GM19468 (cell line): ENCODE measurements around the gene FFAR4.

ENCODE experiments used
- ATAC-seq: cut with Tn5 transposase; IDR thresholded peaks from one replicate; pipeline ENCODE4 v1.9.1; 2021; ENCODE audit warnings: mild to moderate bottlenecking, moderate library complexity, moderate number of reproducible peaks; ENCODE audit not compliant: unreplicated experiment; ENCODE audit errors: extremely low read depth

Gene FFAR4

DNA sequence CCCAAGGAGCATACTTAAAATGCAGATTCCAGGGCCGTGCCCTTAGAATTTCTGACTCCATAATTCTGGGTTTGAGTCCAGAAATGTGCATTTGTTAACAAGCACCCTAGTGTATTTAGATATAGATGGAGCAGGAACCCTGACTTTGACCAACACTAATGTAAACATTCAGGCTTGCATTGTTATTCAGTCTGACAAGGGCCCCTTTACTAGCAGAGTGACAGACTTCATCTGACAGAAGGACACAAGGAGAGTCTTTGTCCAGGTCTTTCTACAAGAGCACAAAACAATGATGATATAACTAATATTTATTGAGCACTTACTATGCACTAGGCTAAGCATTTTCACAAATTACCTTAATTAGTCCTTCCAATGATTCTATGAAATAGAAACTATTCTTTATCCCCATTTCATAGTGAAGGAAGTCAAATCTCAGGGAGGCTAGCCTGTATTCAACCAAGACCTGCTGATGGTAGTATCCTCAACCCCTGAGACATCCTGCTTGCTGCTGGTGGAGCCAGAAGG is 30.7 kb downstream of the FFAR4 start:
- no peak for ATAC-seq

DNA sequence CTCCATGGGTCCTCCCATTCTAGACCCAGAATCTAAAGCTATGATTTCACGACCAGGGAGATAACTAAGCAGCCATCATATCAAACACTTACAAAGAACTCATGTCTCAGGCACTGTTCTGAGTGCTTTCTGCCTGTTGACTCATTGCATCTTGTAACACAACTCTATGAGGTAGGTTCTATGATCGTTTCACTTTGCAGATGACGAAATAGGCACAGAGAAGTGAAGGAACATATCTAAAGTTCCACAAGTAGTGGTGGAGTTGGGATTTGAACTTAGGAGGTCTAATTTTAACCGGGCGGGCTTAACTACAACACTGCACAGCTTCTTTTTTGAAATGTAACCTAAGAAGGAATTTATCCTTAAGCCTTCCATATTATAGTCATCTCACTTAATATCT is 31.7 kb downstream of the FFAR4 start:
- ATAC-seq = no peak

DNA sequence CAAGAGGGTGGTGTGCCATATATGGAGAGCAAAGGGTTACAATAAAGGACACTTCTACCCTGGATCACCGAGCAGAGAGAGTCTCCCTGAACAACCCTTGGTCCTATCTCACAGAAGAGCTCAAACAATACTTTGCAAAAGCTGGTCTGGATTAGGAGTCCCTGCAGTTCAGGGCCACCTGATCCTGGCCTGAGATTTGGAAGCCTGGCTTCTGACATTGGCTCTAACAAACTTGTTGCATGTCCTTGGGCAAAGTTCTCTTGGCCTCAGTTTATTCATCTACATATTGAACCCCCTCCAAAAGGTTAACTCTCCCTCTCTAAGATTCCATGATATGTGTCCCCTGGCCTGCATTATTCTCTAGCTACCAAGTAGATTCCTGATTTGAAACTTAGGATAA is 32.9 kb downstream of the FFAR4 start:
- no peak for ATAC-seq

DNA sequence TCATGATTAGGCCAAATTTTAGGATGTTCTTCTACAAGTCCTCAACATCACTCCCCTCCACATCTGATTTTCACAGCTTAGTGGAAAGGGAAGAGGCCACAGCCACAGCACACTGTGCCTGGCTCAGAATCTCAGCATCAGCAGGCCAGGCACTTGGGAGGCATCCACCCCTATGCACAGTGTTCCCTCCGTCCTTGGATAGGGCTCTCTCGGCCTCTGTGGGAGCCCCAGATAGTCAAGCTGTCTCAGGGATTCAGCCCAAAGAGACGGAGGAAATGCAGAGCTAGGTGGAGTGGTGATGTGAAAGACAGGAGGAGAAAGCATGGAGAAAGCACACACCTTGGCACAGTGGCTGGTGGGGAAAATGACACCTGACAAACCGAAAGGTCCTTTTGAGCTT is 33.3 kb downstream of the FFAR4 start:
- ATAC-seq = no peak

DNA sequence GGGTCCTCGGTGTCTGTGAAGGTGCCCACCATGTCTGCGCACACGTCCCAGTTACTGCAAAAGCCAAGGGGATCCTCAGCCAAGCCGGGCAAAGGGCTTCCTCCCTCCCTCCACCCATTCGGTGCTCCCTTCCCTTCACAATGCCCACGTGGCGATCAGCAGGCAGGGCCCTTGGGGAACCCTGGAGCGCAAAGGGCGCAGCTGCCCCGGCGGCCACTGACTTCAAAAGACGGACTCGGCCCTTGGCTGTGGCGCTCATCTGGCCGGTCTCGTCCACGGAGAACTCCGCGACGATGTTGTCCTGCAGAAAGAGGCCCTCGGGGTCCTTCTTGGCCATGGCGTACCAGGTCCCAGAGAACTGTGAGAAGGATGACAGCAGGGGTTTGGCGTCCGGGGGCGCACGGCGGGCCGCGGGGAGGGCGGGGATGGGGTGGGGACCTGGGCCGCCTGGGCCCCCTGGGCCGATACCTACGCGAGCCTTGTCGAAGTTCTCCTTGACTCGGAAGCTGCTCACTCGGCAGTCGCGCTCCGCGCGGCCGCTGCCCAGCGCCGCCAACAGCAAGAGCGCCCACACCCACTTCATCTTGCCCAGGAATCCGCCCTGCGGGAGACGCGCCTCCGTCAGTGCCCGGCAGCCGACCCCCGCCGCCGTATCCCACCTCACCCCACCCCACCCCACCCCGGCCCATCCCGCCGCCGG is 34.1 kb downstream of the FFAR4 start:
- ATAC-seq = no peak

DNA sequence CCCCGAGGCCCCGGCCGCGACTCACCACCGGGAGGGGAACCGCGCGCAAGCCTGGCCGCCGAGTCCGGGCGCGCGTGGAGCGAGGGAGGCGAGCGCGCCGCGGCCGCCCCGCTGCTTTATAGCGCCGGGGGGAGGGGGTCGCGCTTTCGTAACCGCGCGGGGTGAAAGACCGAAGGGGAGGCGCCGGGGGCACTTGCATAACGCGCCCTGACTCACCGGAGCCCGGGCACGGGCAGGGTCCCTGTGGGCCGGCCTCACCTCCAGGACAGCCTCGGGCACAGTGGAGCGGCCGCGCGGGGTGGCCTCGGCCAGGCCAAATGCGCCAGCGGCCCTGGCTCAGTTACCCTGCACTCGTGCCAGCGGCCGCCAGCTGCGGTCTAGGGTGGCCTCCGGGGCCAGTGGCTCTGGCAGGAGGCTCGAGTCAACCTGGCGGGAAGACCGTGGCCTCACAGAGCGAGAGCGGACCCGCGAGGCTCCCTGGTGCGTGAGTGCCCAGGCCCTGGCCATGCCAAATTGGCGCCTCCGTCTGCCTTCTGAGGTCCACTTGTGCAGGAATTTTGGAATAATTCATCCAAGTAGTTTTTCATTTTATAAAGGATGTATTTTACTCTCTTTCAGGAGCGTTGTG is 34.8 kb downstream of the FFAR4 start, which contains the start of gene RBP4:
RBP4 (minus strand) TSS at position 90 of the 628 bp plus-strand sequence. CDS start 207 bp downstream, outside the sequence.
- no peak for ATAC-seq

DNA sequence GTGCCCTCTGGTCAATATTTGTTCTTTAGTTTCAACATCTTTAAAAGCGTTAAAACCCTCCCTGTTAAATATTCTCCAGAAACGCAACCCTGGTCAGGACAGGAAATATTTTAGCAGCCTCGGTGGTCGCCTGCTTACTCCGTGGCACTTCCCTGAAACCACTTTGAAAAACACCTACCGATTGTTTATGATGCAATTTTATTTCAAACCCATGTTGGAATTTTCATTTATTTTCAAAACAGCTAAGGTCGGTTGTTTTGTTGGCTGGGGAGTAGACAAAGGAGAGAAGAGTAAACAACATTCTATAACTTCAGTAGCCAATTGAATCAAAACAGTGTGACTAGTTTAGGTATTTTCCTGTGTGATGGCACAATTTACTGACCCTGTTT is 35.3 kb downstream of the FFAR4 start:
- ATAC-seq = no peak

DNA sequence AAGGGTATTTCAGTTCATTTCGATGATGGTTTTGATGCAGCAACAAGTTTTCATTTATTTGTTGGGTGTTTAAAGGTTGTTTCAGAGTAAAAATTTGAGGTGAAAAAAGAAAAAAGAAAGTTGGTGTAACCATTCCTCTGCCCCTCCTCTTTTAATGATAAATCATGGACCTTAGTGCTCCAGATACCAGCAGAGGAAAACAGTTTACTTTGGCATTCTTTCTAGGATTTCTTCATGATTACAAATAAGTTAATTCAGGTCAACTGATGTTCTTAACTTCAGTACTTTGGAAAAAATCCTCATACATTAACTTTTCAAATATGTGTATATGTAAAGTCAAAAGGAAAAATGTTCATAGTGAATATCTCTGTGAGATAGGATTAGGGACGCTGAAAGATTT is 36.6 kb downstream of the FFAR4 start:
- ATAC-seq = no peak

DNA sequence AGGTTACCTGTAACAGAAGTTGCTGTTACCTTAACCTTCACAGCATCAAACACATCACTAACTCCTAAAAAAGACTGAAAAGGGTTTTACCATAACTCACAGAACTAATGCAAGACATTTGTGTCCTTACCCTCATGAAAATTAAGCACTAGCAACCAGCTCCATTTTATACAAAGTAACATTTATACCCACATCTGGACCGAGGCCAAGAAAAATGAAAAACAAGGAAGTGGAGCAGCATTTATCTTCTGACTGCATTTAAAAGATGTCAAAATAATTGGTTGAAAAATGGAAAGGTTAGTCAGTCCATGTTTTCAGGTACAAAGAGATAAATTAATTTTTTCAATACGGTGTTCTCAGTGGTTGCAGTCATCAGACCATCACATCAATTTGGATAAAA is 37.7 kb downstream of the FFAR4 start:
- no peak for ATAC-seq

DNA sequence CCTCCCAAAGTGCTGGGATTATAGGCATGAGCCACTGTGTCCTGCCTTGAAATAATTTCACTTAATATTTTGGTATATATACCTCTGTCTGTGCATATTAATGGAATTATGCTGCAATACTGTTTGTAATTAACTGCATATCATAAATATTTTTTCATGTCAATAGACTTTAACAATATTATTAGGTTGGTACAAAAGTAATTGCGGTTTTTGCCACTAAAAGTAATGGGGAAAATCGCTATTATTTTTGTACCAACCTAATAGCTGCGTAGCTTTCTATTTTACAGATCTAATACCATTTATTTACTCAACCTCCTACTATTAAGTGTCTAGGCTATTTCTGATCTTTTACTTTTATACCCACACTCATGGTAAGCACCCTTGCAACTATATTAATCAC is 42.0 kb downstream of the FFAR4 start:
- no peak for ATAC-seq

DNA sequence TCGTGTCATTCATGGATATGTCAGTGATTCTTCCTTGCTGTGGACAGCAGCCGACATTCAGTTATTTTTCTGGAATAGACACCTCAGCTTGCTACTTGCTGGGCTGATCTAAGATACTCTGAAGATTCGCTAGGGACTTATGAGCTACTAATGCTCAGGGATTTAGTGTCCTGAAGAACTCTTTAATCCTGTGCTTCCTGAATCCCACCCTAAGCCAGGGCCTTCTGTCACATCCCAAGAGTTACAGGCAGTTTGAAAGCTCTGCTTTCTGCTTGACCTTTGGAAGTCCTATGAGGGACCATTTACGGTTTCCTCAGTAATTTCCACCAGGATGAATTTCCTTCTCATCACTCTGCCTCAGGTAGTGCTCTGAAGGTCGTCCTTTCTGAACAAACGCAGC is 45.8 kb downstream of the FFAR4 start, which contains the start of gene PDE6C:
PDE6C (plus strand) TSS at position 227 of the 400 bp plus-strand sequence. CDS start 189 bp downstream, outside the sequence.
- no peak for ATAC-seq

DNA sequence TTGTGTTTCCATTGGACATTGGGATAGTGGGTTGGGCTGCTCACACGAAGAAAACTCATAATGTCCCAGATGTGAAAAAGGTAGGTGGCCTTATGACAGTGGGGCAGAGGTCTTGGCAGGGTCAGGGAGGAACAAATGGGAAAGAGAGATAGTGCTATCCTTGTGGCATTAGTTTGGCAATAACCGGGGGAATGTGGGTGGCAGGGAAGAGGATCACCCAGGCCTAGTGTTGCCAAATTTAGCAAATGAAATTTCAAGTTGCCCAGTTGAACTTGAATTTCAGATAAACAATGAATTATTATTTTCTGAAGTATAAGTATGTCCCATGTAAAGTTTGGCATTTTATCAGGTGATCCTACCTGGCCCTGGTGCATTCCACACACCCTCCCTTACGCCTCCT is 46.7 kb downstream of the FFAR4 start:
- no peak for ATAC-seq

DNA sequence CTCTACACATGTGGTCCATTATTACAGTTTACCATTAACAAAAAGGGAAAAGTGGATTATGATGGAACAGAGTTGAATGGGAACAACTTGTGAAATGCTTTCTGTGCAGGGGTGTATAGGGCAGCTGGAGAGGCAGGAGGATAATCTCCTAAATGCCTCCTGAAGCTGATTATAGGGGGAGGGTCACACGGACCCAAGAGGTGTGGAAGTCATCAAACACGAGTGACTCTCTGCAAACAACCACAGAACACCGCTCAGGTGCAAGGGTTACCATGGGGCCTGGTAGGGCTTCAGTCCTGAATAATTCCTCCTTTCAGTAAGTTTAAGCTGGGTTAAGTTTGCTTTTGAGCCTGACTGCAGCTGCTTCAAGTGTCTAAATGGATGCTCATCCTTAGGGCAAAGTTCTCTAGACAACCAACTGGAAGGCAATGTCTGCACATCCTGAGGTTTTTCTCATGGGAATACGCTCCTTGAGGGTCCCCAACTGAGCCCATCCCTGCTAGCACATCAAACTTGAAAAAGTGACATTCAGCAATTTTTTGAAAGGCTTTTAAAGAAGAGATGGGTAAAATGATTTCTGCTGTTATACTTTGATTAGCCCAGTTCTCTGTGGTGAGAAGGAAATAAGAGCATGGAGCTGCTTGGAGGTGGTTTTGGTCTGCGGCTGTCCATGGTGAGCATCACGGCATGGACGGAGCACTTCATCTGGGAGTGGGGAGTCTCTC is 47.8 kb downstream of the FFAR4 start:
- ATAC-seq = no peak

DNA sequence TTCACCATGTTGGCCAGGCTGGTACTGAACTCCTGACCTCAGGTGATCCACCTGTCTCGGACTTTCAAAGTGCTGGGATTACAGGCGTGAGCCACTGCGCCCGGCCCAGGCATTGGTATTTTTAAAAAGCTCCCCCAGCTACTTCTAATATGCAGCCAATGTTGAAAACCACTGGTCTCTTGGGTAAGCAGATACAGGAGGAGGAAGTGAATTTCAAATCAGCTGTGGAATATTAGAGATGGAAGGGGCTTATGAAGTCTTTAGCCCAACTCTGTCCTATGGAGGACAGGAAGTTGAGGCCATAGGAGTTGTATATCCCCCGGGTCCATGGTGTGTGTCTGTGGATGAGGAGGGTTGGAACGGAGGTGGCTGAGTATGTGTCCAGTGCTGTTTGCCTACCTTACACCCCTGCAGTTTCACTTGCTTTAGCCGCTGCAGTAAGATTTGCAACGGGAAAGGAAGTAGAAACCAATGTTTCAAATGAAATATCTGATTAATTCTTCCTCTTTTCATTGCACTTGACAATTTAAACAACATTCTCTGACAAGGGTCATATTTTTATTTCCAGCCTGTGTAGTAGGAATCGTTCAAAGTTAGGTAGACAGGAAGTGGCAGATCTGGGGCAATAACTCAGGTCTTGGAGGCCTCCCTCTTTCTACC is 49.2 kb downstream of the FFAR4 start:
- no peak for ATAC-seq

DNA sequence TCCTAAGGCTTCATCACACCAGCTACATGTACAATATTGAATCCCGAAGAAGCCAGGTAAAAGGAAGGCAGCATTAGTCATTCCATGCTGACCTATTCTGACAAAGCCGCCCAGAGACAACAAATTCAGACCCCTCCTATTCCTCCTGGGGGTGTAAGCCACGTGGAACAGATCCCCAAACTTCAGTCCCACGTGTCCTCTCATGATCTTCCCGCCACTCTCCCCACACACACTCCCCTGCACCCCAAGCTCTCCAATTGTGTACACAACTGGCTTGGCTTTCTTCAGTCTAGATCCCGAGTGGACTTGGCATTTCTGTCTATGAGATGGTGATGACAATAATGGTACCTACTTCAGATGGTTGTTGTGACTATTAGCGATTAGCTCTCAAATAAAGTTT is 54.5 kb downstream of the FFAR4 start:
- no peak for ATAC-seq

DNA sequence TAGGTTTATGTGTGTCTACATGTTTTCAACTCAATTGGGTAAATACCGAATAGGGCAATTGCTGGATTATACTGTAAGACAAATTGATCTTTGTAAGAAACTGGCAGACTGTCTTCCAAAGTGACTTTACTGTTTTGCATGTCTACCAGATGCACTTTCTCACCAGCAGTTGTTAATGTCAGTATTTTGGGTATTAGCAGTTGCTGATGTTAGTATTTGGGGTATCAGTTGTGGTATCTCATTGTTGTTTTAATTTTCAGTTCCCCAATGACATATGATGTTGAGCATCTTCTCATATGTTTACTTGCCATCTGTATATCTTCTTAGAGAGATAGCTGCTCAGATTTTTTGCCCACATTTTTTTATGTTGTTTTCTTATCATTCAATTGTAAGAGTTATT is 56.5 kb downstream of the FFAR4 start:
- no peak for ATAC-seq

DNA sequence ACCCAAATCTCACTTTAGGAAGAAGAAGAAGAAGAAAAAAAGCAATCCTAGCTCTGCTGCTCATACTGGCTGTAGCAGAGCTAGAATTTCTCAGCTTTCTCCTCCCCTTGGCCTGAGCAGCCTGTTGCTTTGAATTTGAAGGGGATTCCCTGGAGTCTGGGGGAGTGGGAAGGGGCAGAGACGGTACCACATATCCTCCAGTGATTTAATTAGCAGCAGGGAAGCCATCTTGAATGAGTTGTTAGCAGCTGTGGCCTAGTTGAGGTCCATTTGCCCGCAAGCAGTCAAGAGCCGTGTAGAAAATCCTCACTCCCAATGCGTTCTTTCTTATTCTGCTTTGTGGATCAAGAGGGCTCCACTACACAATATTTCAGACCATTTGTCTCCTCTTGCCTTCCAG is 62.4 kb downstream of the FFAR4 start:
- ATAC-seq = no peak

DNA sequence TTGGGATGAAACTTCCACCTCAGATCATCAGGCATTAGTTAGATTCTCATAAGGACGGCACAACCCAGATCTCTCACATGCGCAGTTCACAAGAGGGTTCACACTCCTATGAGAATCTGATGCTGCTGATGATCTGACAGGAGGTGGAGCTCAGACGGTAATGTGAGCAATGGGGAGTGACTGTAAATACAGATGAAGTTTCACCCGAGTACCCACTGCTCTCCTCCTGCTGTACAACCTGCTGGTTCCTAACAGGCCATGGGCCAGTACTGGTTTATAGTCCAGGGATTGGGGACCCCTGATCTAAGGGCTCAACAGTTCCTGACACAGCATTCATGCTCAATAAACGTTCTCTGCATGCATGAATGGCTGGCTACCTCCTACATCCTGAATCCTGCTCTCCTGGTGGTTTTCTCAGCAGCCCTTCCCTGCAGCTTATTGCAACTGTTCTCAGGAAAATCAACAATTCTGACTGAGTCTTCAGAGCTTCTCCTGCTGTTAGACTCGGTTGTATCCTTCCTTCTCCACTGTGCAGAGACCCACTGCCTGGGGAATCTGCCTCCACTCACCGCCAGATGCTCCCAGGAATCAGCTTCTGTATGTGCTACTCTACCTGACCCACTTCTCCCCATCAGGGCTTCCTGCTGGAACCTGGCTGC is 63.3 kb downstream of the FFAR4 start:
- ATAC-seq = no peak

DNA sequence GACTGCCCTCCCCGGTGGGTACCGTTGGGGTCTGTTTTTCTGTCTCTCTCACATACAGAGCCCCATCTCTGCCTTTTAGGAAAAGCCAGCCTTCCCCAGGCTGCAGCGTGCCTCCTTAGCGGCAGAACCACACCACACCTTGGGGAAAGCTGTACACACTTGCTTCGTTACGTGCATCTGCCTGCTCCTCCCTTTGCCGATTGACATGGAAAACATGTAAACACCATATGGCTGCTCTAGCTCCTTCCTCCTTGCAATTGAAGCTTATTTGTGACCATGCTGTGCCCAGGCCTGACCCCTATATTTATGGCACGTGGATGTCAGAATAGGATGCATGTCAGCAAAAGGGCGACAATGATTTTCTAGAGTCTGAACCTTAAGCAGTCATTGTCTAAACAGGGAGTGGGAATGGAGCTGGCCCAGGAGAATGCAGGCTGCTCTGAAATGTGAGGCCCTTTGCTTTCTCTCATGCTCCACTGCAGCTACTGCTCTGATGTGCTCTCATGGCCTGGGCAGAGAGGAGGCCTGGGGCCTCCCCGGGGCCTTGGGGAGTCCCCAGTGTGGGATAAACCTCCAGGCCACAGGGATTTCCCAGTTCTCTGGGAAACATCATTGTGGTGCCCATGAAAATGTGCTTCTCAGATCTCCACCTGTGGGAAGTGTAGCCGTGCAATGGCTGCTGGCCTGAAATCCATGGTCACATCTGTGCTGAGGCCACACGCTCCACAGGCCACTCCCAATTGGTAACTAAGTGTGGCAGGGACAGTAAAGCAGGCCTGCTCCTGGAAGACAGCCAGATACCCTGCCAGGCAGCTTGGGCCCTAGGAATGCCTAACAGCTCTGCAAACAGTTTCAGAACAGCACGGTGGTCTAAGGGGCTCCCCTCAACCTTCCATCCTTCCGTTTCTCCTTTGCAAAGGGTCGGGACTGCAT is 64.4 kb downstream of the FFAR4 start:
- ATAC-seq = no peak
